HEK293 (cell line): ENCODE results near the gene KRT80.

ENCODE experiments used
- CTCF ChIA-PET: fragments of 350-600 bp; formaldehyde crosslinking; extraction: SDS; loops from one replicate; lab custom pipeline; 2021; ENCODE audit warnings: antibody characterized with exemption; lab: Yijun Ruan, JAX
- POLR2A ChIA-PET: fragments of 300-600 bp; formaldehyde crosslinking; extraction: SDS; loops from one replicate; lab custom pipeline; 2020; ENCODE audit warnings: antibody characterized with exemption, inconsistent platforms; lab: Yijun Ruan, JAX
- H3K27ac ChIP-seq: fragments of 200-500 bp; sonication (Bioruptor generic); 2 replicates; pipeline ENCODE4 v1.5.1; 2014; ENCODE audit warnings: low read depth, low read length, control low read depth, inconsistent platforms; ENCODE audit errors: extremely low read depth
- H3K36me3 ChIP-seq, 2 experiments: fragments of 200-500 bp in 1 of 2; sonication (Bioruptor generic) in 1 of 2; 1 replicate in 1 of 2; 2 replicates in 1 of 2; pipeline ENCODE4 v1.5.1; 2014 to 2017; ENCODE audit warnings: inconsistent platforms in 2 of 2, low read length in 2 of 2; ENCODE audit not compliant: control insufficient read depth in 2 of 2, insufficient read depth in 1 of 2
- H3K4me1 ChIP-seq: fragments of 200-500 bp; sonication (Bioruptor generic); 2 replicates; pipeline ENCODE4 v1.5.1; 2014; ENCODE audit warnings: mild to moderate bottlenecking, low read length, inconsistent platforms; ENCODE audit not compliant: control insufficient read depth, insufficient read depth
- H3K4me3 ChIP-seq: 2 replicates; pipeline ENCODE4 v1.5.1; 2011; ENCODE audit warnings: low read depth, mild to moderate bottlenecking, control low read depth, low read length, moderate library complexity
- H3K9me3 ChIP-seq: fragments of 200-500 bp; sonication (Bioruptor generic); 2 replicates; pipeline ENCODE4 v1.5.1; 2014; ENCODE audit warnings: low read depth, low read length, inconsistent platforms; ENCODE audit not compliant: control insufficient read depth, insufficient read depth
- GLIS2 ChIP-seq: fragments of 450-650 bp; formaldehyde crosslinking; IDR thresholded peaks from 2 replicates; pipeline ENCODE4 v1.5.1; 2016; ENCODE audit warnings: missing biosample characterization, missing genetic modification characterization
- IKZF3 ChIP-seq: fragments of 450-650 bp; IDR thresholded peaks from 2 replicates; pipeline ENCODE4 v1.5.0; 2018; ENCODE audit warnings: missing biosample characterization, mild to moderate bottlenecking, missing genetic modification characterization, moderate library complexity
- MEIS1 ChIP-seq: sonication (generic); formaldehyde crosslinking; IDR thresholded peaks from 2 replicates; pipeline ENCODE4 v1.8.1; 2022; ENCODE audit warnings: missing genetic modification reagents, mild to moderate bottlenecking, borderline replicate concordance
- PRDM1 ChIP-seq: fragments of 450-650 bp; formaldehyde crosslinking; IDR thresholded peaks from 2 replicates; pipeline ENCODE4; 2016; ENCODE audit warnings: missing biosample characterization, missing genetic modification characterization
- SP3 ChIP-seq: fragments of 450-650 bp; formaldehyde crosslinking; IDR thresholded peaks from 2 replicates; pipeline ENCODE4 v1.5.1; 2016; ENCODE audit warnings: missing biosample characterization, missing genetic modification characterization
- ZBTB17 ChIP-seq: fragments of 450-650 bp; formaldehyde crosslinking; IDR thresholded peaks from 2 replicates; pipeline ENCODE4 v1.5.1; 2016; ENCODE audit warnings: missing biosample characterization, missing genetic modification characterization
- ZIC2 ChIP-seq: fragments of 450-650 bp; formaldehyde crosslinking; IDR thresholded peaks from 2 replicates; pipeline ENCODE4 v1.5.1; 2016; ENCODE audit warnings: missing biosample characterization, missing genetic modification characterization
- ZNF112 ChIP-seq: fragments of 450-650 bp; formaldehyde crosslinking; IDR thresholded peaks from 2 replicates; pipeline ENCODE4 v1.5.0; 2017; ENCODE audit warnings: missing biosample characterization, missing genetic modification characterization
- ZNF174 ChIP-seq: fragments of 450-650 bp; formaldehyde crosslinking; IDR thresholded peaks from 2 replicates; pipeline ENCODE4 v1.5.0; 2017; ENCODE audit warnings: missing biosample characterization, mild to moderate bottlenecking, missing genetic modification characterization
- ZNF223 ChIP-seq: fragments of 450-650 bp; formaldehyde crosslinking; IDR thresholded peaks from 2 replicates; pipeline ENCODE4 v1.5.1; 2016; ENCODE audit warnings: missing biosample characterization, missing genetic modification characterization
- ZNF239 ChIP-seq: fragments of 450-650 bp; formaldehyde crosslinking; IDR thresholded peaks from 2 replicates; pipeline ENCODE4 v1.5.1; 2016; ENCODE audit warnings: missing biosample characterization, missing genetic modification characterization
- ZNF274 ChIP-seq, 2 experiments: fragments of 200-500 bp in 1 of 2; fragments of 450-650 bp in 1 of 2; sonication (Bioruptor generic) in 1 of 2; formaldehyde crosslinking in 1 of 2; IDR thresholded peaks; 2 replicates each; pipeline versions ENCODE4 v1.5.1 to v1.6.1; 2014 to 2016; ENCODE audit warnings: borderline replicate concordance in 1 of 2, inconsistent platforms in 1 of 2, low read length in 1 of 2, missing biosample characterization in 1 of 2, missing genetic modification characterization in 1 of 2
- ZNF354C ChIP-seq: fragments of 450-650 bp; formaldehyde crosslinking; IDR thresholded peaks from 2 replicates; pipeline ENCODE4 v1.5.1; 2016; ENCODE audit warnings: missing biosample characterization, missing genetic modification characterization, low read depth, borderline replicate concordance
- ZNF37A ChIP-seq: fragments of 450-650 bp; IDR thresholded peaks from 2 replicates; pipeline ENCODE4 v1.5.1; 2018; ENCODE audit warnings: missing biosample characterization, missing genetic modification characterization
- ZNF600 ChIP-seq: fragments of 450-650 bp; formaldehyde crosslinking; IDR thresholded peaks from 2 replicates; pipeline ENCODE4 v1.5.1; 2016; ENCODE audit warnings: missing biosample characterization, missing genetic modification characterization
- ZNF623 ChIP-seq: fragments of 450-650 bp; formaldehyde crosslinking; IDR thresholded peaks from 2 replicates; pipeline ENCODE4 v1.5.1; 2016; ENCODE audit warnings: missing biosample characterization, missing genetic modification characterization
- ZNF664 ChIP-seq: fragments of 450-650 bp; formaldehyde crosslinking; IDR thresholded peaks from 2 replicates; pipeline ENCODE4 v1.5.1; 2016; ENCODE audit warnings: missing biosample characterization, missing genetic modification characterization
- TF ChIP-seq, protein P1 (sequence below): fragments of 450-650 bp; formaldehyde crosslinking; IDR thresholded peaks from 2 replicates; pipeline ENCODE4; 2016; ENCODE audit warnings: missing biosample characterization, missing genetic modification characterization
- TF ChIP-seq, protein P2 (sequence below): fragments of 450-650 bp; formaldehyde crosslinking; IDR thresholded peaks from 2 replicates; pipeline ENCODE4 v1.5.1; 2016; ENCODE audit warnings: missing biosample characterization, missing genetic modification characterization
- TF ChIP-seq, protein P3 (sequence below): fragments of 450-650 bp; formaldehyde crosslinking; IDR thresholded peaks from 2 replicates; pipeline ENCODE4 v1.5.1; 2017; ENCODE audit warnings: missing biosample characterization, missing genetic modification characterization
- TF ChIP-seq, protein P4 (sequence below): fragments of 450-650 bp; formaldehyde crosslinking; IDR thresholded peaks from 2 replicates; pipeline ENCODE4 v1.5.1; 2016; ENCODE audit warnings: missing biosample characterization, missing genetic modification characterization
- TF ChIP-seq, protein P5 (sequence below): fragments of 450-650 bp; formaldehyde crosslinking; IDR thresholded peaks from 2 replicates; pipeline ENCODE4 v1.5.1; 2016; ENCODE audit warnings: missing biosample characterization, missing genetic modification characterization, low read depth

Gene KRT80

DNA sequence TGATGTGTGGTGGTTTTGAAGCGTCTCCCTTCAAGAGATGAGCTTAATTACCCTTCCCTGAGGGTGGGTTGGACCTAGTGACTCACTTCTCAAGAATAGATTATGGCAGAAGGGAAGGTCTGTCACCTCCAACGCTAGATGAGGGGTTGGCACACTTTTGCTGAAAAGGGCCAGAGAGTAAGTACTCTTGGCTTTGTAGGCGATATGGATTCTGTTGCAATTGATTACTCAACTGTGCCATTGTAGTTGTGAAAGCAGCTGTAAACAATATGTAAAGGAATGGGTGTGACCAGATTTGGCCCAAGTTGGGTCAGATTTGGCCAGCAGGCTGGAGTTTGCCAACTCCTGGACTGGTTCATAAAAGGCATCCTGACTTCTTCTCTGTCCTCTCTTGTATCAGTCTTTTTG, 59.1 kb downstream of the KRT80 start:
- Histone ChIP-seq H3K4me1 (no peaks in the 10 kb centered on the region), H3K4me3 (no peak overlapping the region), H3K9me3 (no peaks in the 10 kb centered on the region), H3K36me3 (no peaks in the 10 kb centered on the region), H3K27ac (no peak overlapping the region)
- ChIA-PET POLR2A (no interaction called here), CTCF (interaction anchor here (0.6 to 2.1 kb wide), 8 partner anchors 9 to 745 kb away, joined by 3 to 8 read pairs (median 3); no protein-coding TSS in a partner anchor)
- no peak for TF ChIP-seq ZNF112 (tag by site-specific recombination)
- TF ChIP-seq ZNF239 (tag by site-specific recombination): no peak

DNA sequence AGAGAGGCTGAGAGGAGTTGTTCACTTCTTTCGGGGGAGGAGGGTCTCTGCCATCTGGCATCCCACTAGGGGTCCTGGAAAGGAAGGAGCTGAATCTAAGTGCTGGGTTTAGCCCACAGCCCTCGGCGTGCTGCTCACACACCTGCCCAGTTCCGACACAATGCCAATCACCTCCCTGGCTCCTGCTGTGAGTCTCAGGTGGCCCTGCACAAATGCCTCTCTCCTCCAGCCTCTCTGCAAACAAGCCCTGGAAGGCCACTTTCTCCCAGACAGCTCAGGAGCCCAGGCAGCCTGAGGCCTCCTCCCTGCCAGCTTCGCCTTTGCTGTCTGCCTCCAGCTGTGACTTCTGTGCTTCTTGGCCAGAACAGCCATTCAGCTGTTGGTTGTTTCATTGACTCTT, 61.1 kb downstream of the KRT80 start:
- 0 out of 2 replicates have a peak, but pooled peaks have one; percentile 26 for TF ChIP-seq PRDM1
- TF ChIP-seq ZIC2: peak; percentile 74
- no peak for TF ChIP-seq ZNF664
- peak; percentile 32; the same call in 1 of the 2 replicates for TF ChIP-seq ZBTB17 (tag by site-specific recombination)
- H3K27ac ChIP-seq: no peak overlapping the region
- POLR2A ChIA-PET: no interaction called here

DNA sequence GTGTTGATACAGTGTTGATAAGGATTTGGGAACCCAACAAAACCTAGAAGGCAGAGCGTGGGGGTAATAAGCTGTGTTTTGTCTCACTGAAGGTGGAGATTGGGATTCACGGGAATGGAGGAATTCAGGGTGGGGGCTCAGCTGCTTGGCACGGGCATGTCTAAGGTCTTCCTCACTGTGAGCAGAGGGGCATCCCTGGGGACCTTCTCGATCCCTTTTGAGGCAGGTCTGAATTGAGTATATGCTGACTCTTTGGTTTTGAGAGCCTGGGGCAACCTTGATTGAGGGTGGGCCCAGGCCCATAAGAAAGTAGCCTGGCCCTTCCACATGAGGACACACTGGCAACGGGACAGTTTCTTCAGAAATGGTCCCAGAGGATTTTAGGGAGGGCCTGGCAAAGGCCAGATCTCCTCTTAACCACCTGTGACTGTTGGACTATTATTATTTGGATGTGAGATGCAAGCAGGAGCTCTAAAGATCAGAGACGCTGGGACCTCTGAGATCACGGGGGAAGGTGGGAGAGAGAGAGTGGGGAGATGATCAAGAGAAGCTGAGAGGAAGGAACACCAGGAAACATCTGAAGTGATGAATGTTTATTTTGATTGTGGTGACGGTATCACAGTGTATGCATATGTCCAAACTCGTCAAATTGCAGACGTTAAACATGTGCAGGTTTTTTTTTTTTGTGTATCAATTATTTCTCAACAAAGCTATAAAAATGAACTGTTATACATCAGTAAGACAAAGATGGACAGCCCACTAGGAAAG, 63.9 kb downstream of the KRT80 start:
- CTCF ChIA-PET: interaction anchor here (0.6 to 1.7 kb wide), 14 partner anchors 8 to 757 kb away, joined by 3 to 10 read pairs (median 4); no protein-coding TSS in a partner anchor
- H3K4me3 ChIP-seq: no peak overlapping the region
- POLR2A ChIA-PET: no interaction called here
- no peaks in the 10 kb centered on the region for H3K9me3 ChIP-seq
- no peaks in the 10 kb centered on the region for H3K36me3 ChIP-seq
- H3K4me1 ChIP-seq: peaks cover 6% of the 10 kb centered on the region; the same call in 1 of the 2 replicates
- no peak overlapping the region for H3K27ac ChIP-seq
- TF ChIP-seq IKZF3: no peak
- TF ChIP-seq SP3 (tag by site-specific recombination): no peak
- TF ChIP-seq, protein P1, sequence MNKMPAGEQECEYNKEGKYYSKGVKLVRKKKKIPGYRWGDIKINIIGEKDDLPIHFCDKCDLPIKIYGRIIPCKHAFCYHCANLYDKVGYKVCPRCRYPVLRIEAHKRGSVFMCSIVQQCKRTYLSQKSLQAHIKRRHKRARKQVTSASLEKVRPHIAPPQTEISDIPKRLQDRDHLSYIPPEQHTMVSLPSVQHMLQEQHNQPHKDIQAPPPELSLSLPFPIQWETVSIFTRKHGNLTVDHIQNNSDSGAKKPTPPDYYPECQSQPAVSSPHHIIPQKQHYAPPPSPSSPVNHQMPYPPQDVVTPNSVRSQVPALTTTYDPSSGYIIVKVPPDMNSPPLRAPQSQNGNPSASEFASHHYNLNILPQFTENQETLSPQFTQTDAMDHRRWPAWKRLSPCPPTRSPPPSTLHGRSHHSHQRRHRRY: no peak
- TF ChIP-seq ZNF623: no peak
- no peak for TF ChIP-seq ZNF600 (tag by site-specific recombination)
- TF ChIP-seq GLIS2 (tag by site-specific recombination): no peak
- TF ChIP-seq MEIS1 (CRISPR knock-in tag): no peak
- no peak for TF ChIP-seq ZNF174 (tag by site-specific recombination)
- TF ChIP-seq, protein P2, sequence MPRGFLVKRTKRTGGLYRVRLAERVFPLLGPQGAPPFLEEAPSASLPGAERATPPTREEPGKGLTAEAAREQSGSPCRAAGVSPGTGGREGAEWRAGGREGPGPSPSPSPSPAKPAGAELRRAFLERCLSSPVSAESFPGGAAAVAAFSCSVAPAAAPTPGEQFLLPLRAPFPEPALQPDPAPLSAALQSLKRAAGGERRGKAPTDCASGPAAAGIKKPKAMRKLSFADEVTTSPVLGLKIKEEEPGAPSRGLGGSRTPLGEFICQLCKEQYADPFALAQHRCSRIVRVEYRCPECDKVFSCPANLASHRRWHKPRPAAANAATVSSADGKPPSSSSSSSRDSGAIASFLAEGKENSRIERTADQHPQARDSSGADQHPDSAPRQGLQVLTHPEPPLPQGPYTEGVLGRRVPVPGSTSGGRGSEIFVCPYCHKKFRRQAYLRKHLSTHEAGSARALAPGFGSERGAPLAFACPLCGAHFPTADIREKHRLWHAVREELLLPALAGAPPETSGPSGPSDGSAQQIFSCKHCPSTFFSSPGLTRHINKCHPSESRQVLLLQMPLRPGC (tag by site-specific recombination): no peak
- no peak for TF ChIP-seq ZNF223 (tag by site-specific recombination)
- no peak for TF ChIP-seq ZNF37A (tag by site-specific recombination)
- TF ChIP-seq, protein P3, sequence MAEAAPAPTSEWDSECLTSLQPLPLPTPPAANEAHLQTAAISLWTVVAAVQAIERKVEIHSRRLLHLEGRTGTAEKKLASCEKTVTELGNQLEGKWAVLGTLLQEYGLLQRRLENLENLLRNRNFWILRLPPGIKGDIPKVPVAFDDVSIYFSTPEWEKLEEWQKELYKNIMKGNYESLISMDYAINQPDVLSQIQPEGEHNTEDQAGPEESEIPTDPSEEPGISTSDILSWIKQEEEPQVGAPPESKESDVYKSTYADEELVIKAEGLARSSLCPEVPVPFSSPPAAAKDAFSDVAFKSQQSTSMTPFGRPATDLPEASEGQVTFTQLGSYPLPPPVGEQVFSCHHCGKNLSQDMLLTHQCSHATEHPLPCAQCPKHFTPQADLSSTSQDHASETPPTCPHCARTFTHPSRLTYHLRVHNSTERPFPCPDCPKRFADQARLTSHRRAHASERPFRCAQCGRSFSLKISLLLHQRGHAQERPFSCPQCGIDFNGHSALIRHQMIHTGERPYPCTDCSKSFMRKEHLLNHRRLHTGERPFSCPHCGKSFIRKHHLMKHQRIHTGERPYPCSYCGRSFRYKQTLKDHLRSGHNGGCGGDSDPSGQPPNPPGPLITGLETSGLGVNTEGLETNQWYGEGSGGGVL: no peak
- no peak for TF ChIP-seq ZNF354C (tag by site-specific recombination)
- TF ChIP-seq, protein P4, sequence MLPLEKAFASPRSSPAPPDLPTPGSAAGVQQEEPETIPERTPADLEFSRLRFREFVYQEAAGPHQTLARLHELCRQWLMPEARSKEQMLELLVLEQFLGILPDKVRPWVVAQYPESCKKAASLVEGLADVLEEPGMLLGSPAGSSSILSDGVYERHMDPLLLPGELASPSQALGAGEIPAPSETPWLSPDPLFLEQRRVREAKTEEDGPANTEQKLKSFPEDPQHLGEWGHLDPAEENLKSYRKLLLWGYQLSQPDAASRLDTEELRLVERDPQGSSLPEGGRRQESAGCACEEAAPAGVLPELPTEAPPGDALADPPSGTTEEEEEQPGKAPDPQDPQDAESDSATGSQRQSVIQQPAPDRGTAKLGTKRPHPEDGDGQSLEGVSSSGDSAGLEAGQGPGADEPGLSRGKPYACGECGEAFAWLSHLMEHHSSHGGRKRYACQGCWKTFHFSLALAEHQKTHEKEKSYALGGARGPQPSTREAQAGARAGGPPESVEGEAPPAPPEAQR (tag by site-specific recombination): no peak
- TF ChIP-seq, protein P5, sequence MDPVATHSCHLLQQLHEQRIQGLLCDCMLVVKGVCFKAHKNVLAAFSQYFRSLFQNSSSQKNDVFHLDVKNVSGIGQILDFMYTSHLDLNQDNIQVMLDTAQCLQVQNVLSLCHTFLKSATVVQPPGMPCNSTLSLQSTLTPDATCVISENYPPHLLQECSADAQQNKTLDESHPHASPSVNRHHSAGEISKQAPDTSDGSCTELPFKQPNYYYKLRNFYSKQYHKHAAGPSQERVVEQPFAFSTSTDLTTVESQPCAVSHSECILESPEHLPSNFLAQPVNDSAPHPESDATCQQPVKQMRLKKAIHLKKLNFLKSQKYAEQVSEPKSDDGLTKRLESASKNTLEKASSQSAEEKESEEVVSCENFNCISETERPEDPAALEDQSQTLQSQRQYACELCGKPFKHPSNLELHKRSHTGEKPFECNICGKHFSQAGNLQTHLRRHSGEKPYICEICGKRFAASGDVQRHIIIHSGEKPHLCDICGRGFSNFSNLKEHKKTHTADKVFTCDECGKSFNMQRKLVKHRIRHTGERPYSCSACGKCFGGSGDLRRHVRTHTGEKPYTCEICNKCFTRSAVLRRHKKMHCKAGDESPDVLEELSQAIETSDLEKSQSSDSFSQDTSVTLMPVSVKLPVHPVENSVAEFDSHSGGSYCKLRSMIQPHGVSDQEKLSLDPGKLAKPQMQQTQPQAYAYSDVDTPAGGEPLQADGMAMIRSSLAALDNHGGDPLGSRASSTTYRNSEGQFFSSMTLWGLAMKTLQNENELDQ: no peak
- no peak for TF ChIP-seq ZNF274 (IDR thresholded peaks at IDR 0.05; ENCODE audit: low read length)
- no peak for TF ChIP-seq ZNF274 (tag by site-specific recombination; IDR thresholded peaks at IDR 0.05; ENCODE audit: borderline replicate concordance)

More for the DNA sequence above, 61.1 kb downstream of the KRT80 start:
- H3K9me3 ChIP-seq: no peaks in the 10 kb centered on the region
- H3K36me3 ChIP-seq: no peaks in the 10 kb centered on the region
- H3K4me3 ChIP-seq: no peak overlapping the region
- CTCF ChIA-PET: interaction anchor here (1.2 to 2.4 kb wide), 4 partner anchors 9 to 105 kb away, joined by 3 to 7 read pairs (median 4); no protein-coding TSS in a partner anchor
- H3K4me1 ChIP-seq: peaks cover 6% of the 10 kb centered on the region; the same call in 1 of the 2 replicates
